LNCaP clone FGC (cell line): ENCODE data around the gene NOXA1.

Experiments used
- DNase-seq: peaks from one replicate; pipeline ENCODE4 v3.0.0-alpha.2; 2011; ENCODE audit warnings: low read depth
- H3K4me3 ChIP-seq: 2 replicates; pipeline ENCODE4 v1.5.1; 2011; ENCODE audit warnings: mild to moderate bottlenecking, low read depth, low read length, control low read depth
- TF ChIP-seq, protein P1 (sequence below): IDR thresholded peaks from 2 replicates; pipeline ENCODE4 v1.5.1; 2012; ENCODE audit warnings: mild to moderate bottlenecking; ENCODE audit not compliant: control insufficient read depth, insufficient read depth; ENCODE audit errors: extremely low read depth

Gene NOXA1

GRCh38 chr9:137479892-137480685 is 56.9 kb downstream of the NOXA1 start:
- no peak for DNase-seq
- TF ChIP-seq, protein P1, sequence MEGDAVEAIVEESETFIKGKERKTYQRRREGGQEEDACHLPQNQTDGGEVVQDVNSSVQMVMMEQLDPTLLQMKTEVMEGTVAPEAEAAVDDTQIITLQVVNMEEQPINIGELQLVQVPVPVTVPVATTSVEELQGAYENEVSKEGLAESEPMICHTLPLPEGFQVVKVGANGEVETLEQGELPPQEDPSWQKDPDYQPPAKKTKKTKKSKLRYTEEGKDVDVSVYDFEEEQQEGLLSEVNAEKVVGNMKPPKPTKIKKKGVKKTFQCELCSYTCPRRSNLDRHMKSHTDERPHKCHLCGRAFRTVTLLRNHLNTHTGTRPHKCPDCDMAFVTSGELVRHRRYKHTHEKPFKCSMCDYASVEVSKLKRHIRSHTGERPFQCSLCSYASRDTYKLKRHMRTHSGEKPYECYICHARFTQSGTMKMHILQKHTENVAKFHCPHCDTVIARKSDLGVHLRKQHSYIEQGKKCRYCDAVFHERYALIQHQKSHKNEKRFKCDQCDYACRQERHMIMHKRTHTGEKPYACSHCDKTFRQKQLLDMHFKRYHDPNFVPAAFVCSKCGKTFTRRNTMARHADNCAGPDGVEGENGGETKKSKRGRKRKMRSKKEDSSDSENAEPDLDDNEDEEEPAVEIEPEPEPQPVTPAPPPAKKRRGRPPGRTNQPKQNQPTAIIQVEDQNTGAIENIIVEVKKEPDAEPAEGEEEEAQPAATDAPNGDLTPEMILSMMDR: no peak
- no peak overlapping the region for H3K4me3 ChIP-seq

DNA sequence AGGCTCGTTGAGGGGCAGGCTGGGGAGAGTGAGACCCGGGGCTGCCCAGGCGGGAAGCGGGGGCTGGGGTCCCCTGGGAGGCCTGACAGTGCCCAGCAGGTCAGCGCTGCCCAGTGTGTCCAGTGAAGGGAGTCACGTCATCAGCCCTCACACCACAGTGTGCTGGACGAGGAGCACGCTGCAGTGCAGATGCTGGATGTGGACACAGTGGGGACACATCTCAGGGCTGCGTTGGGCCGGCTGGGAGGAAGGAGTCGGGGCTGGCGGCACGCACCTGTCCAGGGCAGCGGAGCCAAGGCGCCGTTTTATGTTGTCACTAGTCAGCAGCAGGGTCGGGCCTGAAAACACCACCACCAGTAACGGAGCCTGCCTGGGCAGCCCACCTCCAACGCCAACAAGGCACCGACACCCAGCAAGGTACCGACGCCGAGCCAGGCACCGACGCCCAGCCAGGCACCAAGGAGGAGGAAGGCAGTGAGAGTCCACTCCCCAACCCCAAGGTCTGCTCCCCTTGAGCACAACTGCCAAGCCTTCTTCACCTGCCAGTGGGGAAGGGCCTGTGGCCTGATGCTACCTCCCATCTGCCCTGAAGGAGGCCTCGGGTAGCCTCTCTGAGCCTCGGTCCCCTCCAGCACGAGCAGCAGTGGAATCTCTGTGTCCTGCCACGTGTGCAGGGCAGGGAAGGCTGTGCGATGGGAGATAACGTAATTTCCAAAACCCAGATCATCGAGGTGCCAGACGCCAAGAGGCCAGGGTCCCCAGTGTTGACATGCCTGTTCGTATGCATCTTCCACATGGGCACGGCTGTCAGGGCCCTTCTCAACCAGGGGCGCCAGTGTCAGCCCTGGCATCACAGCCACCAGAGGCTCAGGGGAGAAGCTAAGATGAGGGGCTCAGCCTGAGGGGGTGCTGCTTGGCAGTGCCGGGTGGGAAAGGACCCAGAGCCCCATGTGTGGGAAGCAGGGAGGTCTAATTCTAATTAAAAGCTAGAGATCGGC is 57.8 kb downstream of the NOXA1 start:
- TF ChIP-seq, protein P1: no peak
- DNase-seq: no peak

DNA sequence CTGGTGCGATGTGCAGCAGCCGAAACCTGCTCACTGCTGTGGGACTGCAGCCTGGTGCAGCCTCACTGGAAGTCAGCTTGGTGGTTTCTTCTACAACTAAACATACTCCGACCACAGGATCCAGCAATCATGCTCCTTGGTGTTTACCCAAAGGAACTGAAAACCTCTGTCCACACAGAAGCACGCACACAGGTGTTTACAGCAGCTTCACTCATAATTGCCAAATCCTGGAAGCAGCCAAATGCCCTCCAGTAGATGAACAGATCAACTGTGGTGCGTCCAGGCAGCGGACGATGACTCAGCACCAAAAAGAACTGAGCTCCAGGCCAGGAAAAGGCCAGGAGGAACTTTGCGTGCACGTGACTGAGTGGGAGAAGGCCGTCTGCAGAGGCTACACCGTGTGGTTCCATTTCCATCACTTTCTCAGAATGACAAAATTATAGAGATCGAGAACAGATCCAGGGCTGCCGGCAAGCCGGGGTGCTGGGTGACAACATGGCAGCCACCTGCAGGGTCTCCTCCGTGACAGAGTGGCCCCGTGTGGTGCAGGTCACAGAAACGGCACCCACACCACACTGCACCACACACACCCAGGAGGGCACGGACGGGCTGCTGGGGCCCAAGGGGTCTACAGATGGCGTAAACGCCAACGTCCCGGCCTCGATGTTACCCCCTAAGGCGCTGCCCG is 59.0 kb downstream of the NOXA1 start:
- no peak overlapping the region for H3K4me3 ChIP-seq
- DNase-seq: peak; percentile 97
- TF ChIP-seq, protein P1: no peak

More for the DNA sequence above, 57.8 kb downstream of the NOXA1 start:
- no peak overlapping the region for H3K4me3 ChIP-seq
